ENCODE measurements around the gene SMAD2.

Gene SMAD2

DNA sequence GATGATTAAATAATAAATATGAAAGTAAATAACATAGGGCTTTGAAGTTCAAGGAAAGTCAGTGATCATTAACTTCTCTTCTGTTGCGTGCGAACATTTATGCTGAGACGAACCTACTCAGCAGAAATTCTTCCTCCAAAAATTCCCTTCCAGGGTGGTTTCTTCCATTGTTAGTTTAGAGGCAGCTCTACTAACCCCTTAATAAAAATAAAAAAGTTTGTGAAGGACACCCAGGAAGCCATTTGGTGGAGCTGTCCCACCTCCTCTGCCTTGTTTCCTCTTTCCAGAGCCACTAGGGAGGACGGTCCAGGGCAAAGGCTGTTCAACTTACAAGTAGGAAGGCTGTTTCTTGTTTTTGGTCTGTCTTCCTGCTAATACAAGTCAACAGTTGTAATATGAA lies 2.1 kb upstream of the SMAD2 start:
- TF ChIP-seq, protein P1, sequence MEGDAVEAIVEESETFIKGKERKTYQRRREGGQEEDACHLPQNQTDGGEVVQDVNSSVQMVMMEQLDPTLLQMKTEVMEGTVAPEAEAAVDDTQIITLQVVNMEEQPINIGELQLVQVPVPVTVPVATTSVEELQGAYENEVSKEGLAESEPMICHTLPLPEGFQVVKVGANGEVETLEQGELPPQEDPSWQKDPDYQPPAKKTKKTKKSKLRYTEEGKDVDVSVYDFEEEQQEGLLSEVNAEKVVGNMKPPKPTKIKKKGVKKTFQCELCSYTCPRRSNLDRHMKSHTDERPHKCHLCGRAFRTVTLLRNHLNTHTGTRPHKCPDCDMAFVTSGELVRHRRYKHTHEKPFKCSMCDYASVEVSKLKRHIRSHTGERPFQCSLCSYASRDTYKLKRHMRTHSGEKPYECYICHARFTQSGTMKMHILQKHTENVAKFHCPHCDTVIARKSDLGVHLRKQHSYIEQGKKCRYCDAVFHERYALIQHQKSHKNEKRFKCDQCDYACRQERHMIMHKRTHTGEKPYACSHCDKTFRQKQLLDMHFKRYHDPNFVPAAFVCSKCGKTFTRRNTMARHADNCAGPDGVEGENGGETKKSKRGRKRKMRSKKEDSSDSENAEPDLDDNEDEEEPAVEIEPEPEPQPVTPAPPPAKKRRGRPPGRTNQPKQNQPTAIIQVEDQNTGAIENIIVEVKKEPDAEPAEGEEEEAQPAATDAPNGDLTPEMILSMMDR (IDR thresholded peaks at IDR 0.05; ENCODE audit: borderline replicate concordance, insufficient read depth, low read depth, low read length), result no peak
- no peak overlapping the region for H3K4me3 ChIP-seq (ENCODE audit: low read depth, low read length)

DNA sequence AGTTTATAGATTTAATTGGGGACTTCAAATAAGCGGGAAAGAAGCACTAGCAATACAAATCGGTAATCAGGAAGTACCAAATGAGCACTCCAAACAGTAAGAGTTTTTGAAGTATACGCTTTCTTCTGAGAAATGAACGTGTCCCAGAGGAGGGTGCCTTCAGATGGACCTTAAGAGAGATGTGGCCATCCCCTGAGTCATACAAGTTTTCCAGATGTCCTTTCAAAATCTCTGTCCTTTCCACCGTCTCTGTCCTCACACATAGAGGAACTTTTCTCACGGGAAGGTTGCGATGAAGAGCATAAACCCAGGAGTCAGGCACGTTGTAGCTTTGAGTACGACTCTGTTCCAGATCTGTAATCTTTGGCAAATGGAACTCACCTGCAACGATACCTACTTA lies 1.7 kb upstream of the SMAD2 start:
- TF ChIP-seq, protein P1 (IDR thresholded peaks at IDR 0.05; ENCODE audit: borderline replicate concordance, insufficient read depth, low read depth, low read length), result no peak
- no peak overlapping the region for H3K4me3 ChIP-seq (ENCODE audit: low read depth, low read length)

GRCh38 chr18:47931718-47932103 lies 1.3 kb upstream of the SMAD2 start:
- peak overlapping the region; percentile 77 for H3K4me3 ChIP-seq (ENCODE audit: low read depth, low read length)
- TF ChIP-seq, protein P1 (IDR thresholded peaks at IDR 0.05; ENCODE audit: borderline replicate concordance, insufficient read depth, low read depth, low read length), result 0 out of 2 replicates have a peak, but pooled peaks have one; percentile 8

DNA sequence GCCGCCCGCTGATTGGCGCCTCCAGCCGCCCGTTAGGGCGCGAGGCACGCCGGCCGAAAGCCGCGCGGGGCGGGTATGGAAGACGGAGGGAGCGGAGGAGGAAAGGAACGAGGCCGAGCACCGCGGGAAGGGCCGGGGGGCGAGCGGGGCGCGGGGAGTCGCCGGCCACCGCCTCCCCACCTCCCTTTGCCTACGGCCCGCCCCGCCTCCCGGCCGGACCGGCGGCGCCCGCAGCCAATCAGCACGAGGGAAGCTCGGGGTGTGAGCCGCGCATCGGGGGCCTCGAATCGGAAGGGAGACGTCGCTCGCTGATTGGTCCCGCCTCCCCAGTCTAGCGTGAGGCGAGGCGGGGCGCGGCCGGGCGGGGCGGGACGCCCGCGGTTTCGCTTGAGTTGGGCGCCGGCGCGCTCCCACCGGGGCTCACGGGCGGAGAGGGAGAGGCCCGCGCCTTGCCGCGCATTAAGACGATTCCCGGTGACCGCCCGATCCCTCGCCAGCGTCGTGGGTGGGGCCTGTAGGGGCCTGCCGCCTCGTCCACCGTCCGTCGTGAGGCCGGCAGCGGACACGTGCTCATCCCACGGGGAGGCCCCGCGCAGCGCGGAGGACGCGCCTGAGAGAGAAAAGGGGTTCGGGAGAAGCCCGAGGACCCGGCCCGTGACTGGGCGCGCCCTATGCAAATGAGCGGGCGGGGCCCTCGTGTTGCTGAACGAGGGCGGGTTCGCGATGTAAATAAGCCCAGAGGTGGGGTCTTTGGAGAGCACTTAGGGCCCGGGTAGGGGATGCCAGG lies 665 bp upstream of the SMAD2 start:
- TF ChIP-seq, protein P1 (IDR thresholded peaks at IDR 0.05; ENCODE audit: borderline replicate concordance, insufficient read depth, low read depth, low read length), result no peak
- H3K4me3 ChIP-seq (ENCODE audit: low read depth, low read length), result peak overlapping the region; percentile 77

DNA sequence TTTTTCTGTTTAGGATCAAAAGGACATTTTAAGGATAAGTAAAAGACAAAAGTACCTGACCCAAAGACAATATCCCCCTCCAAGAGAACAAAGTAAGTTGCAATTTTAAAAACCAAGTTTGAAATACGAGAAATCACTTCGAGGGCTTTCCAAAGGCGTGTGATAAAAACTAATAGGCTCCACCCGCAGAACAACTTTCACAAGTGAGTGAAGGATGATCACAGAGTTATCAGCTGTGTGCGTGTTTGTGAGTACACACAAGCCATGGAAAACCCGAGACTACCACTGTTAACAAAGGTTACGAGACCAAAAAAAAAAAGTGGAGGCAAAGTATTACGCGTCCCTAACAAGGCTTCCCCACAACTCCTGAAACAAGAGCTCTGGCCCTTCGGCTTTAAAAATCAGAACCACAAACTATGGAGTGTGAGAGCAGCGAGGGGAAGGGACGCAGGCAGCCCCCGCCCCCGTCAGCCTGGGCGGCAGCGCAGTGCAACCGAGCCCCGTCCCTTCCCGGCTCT lies 719 bp downstream of the SMAD2 start:
- peak overlapping the region; percentile 86 for H3K4me3 ChIP-seq (ENCODE audit: low read depth, low read length)
- TF ChIP-seq, protein P1 (IDR thresholded peaks at IDR 0.05; ENCODE audit: borderline replicate concordance, insufficient read depth, low read depth, low read length), result no peak

DNA sequence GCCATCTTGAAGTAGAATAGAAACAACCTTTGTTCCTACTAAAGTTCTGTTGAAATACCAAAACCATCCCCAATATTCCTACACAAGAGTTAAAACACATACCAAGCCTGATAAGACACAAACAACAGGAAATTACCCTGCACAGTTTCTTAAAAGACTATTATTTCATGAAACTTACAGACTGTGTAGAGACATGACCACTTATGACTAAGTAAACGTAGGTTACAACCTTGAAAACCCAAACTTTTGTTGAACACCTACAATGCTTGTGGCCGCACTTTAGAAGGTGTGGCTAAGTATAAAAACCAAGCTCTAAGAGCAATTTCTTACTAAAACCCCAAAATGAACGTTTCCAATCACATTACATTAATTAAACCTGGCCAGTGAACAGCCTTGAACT lies 2.0 kb downstream of the SMAD2 start:
- H3K4me3 ChIP-seq (ENCODE audit: low read depth, low read length), result peak overlapping the region; percentile 22
- TF ChIP-seq, protein P1 (IDR thresholded peaks at IDR 0.05; ENCODE audit: borderline replicate concordance, insufficient read depth, low read depth, low read length), result no peak

Data from GM12875 (cell line).